ENCODE data around the gene DUOXA1. TPM values are rescaled to one million over a fixed set of nuclear protein-coding genes. Genes with fewer than 3 reads are reported as not detected.

Gene DUOXA1
- total RNA-seq, 2 donors from 2014 or later = 17.6 to 38.8 TPM

- H3K36me3 ChIP-seq = no peaks in the 10 kb centered on the region
- intact Hi-C loops (cut with DNase I) = no loop called here
- no peaks in the 10 kb centered on the region for H3K9me3 ChIP-seq
- 65% methylated on average over 9 of the region's 9 CpGs for WGBS
- no peaks in the 10 kb centered on the region for H3K27me3 ChIP-seq (replicated peaks; ENCODE audit: insufficient read depth)
- no peaks in the 10 kb centered on the region for H3K4me1 ChIP-seq (replicated peaks)
- no peak overlapping the region for H3K4me3 ChIP-seq
- DNase-seq (ENCODE audit: low spot score) = no peak
- H3K27ac ChIP-seq = no peak overlapping the region
- TF ChIP-seq POLR2AphosphoS5 (IDR thresholded peaks at IDR 0.05) = no peak
- TF ChIP-seq CTCF (IDR thresholded peaks at IDR 0.05) = no peak
Observed at GRCh38 chr15:45121706-45122417, 7.8 kb downstream of the DUOXA1 start.

- DNase-seq (ENCODE audit: low spot score) = no peak
- Histone ChIP-seq H3K4me3 (no peak overlapping the region), H3K36me3 (no peaks in the 10 kb centered on the region), H3K27ac (no peak overlapping the region), H3K9me3 (no peaks in the 10 kb centered on the region), H3K4me1 (replicated peaks) (no peaks in the 10 kb centered on the region), H3K27me3 (replicated peaks; ENCODE audit: insufficient read depth) (peaks cover 6% of the 10 kb centered on the region)
- 100% methylated on average over 3 of the region's 3 CpGs for WGBS
- intact Hi-C loops (cut with DNase I) = no loop called here
- TF ChIP-seq CTCF (IDR thresholded peaks at IDR 0.05) (no peak), POLR2A (IDR thresholded peaks at IDR 0.05) (no peak), POLR2AphosphoS5 (IDR thresholded peaks at IDR 0.05) (no peak)
Observed at GRCh38 chr15:45121020-45121419, 8.7 kb downstream of the DUOXA1 start.

GRCh38 chr15:45120081-45120972, 9.4 kb downstream of the DUOXA1 start:
- 94% methylated on average over 10 of the region's 10 CpGs for WGBS

GRCh38 chr15:45118996-45119395, 10.7 kb downstream of the DUOXA1 start:
- intact Hi-C loops (cut with DNase I) = no loop called here
- Histone ChIP-seq H3K9me3 (no peaks in the 10 kb centered on the region), H3K36me3 (no peaks in the 10 kb centered on the region), H3K4me1 (replicated peaks) (no peaks in the 10 kb centered on the region), H3K27ac (no peak overlapping the region), H3K27me3 (replicated peaks; ENCODE audit: insufficient read depth) (peaks cover 19% of the 10 kb centered on the region), H3K4me3 (no peak overlapping the region)
- TF ChIP-seq POLR2AphosphoS5 (IDR thresholded peaks at IDR 0.05) = no peak
- TF ChIP-seq POLR2A (IDR thresholded peaks at IDR 0.05) = no peak
- TF ChIP-seq CTCF (IDR thresholded peaks at IDR 0.05) = no peak
- no peak for DNase-seq (ENCODE audit: low spot score)
- WGBS = 80% methylated on average over 4 of the region's 5 CpGs

More at GRCh38 chr15:45120081-45120972, 9.4 kb downstream of the DUOXA1 start:
- DNase-seq (ENCODE audit: low spot score) = no peak
- H3K4me3 ChIP-seq = no peak overlapping the region
- peaks cover 8% of the 10 kb centered on the region for H3K27me3 ChIP-seq (replicated peaks; ENCODE audit: insufficient read depth)
- no peak overlapping the region for H3K27ac ChIP-seq
- no peaks in the 10 kb centered on the region for H3K4me1 ChIP-seq (replicated peaks)
- no peaks in the 10 kb centered on the region for H3K9me3 ChIP-seq
- TF ChIP-seq CTCF (IDR thresholded peaks at IDR 0.05) (no peak), POLR2AphosphoS5 (IDR thresholded peaks at IDR 0.05) (no peak), POLR2A (IDR thresholded peaks at IDR 0.05) (no peak)
- intact Hi-C loops (cut with DNase I) = no loop called here
- no peaks in the 10 kb centered on the region for H3K36me3 ChIP-seq

Measured in prostate gland (tissue), 2 donors.